GM23338 (cell line): Measurements from ENCODE around the gene HOXA5. TPM values are rescaled to one million over a fixed set of nuclear protein-coding genes. Genes with fewer than 3 reads are reported as not detected.

ENCODE experiments used
- ATAC-seq: fragments of 200-7000 bp; cut with Tn5 transposase; 3 replicates; pipeline ENCODE4 v1.9.1; 2020
- DNase-seq: peaks from one replicate; pipeline ENCODE4 v3.0.0-alpha.2; 2015; ENCODE audit warnings: low spot score
- H2AFZ ChIP-seq: fragments of 200-600 bp; sonication (generic); 2 replicates; pipeline ENCODE4 v1.8.0; 2016; ENCODE audit warnings: antibody characterized with exemption, mild to moderate bottlenecking, moderate library complexity
- H3F3A ChIP-seq: fragments of 200-600 bp; sonication (generic); replicated peaks from 2 replicates; pipeline ENCODE4 v1.8.0; 2017; ENCODE audit warnings: antibody characterized with exemption, mixed run types, low read depth
- H3K27ac ChIP-seq: fragments of 200-600 bp; sonication (generic); 2 replicates; pipeline ENCODE4 v1.6.1; 2016; ENCODE audit warnings: low read depth
- H3K27me3 ChIP-seq: fragments of 200-600 bp; sonication (generic); 2 replicates; pipeline ENCODE4 v1.8.0; 2016; ENCODE audit warnings: mild to moderate bottlenecking, mixed run types, moderate library complexity; ENCODE audit not compliant: insufficient read depth
- H3K36me3 ChIP-seq: fragments of 200-600 bp; sonication (generic); 2 replicates; pipeline ENCODE4 v1.8.0; 2016; ENCODE audit warnings: mild to moderate bottlenecking; ENCODE audit not compliant: insufficient read depth
- H3K4me1 ChIP-seq: fragments of 200-600 bp; sonication (generic); 2 replicates; pipeline ENCODE4 v1.8.0; 2016; ENCODE audit warnings: mild to moderate bottlenecking, moderate library complexity; ENCODE audit not compliant: insufficient read depth
- H3K4me2 ChIP-seq: fragments of 200-600 bp; sonication (generic); 2 replicates; pipeline ENCODE4 v1.7.1; 2017; ENCODE audit warnings: mixed run types
- H3K4me3 ChIP-seq: fragments of 200-600 bp; sonication (generic); 2 replicates; pipeline ENCODE4 v1.6.1; 2016; ENCODE audit warnings: mixed run types
- H3K79me2 ChIP-seq: fragments of 200-600 bp; sonication (generic); replicated peaks from 2 replicates; pipeline ENCODE4 v1.8.0; 2017; ENCODE audit warnings: mild to moderate bottlenecking; ENCODE audit not compliant: insufficient read depth
- H3K9me2 ChIP-seq: fragments of 200-600 bp; sonication (generic); 2 replicates; pipeline ENCODE4 v1.8.0; 2017; ENCODE audit not compliant: insufficient read depth
- H4K20me1 ChIP-seq: fragments of 200-600 bp; sonication (generic); replicated peaks from 2 replicates; pipeline ENCODE4 v1.8.0; 2017; ENCODE audit warnings: mild to moderate bottlenecking; ENCODE audit not compliant: insufficient read depth
- H3K27ac Mint-ChIP-seq: 2 replicates; pipeline ENCODE4 v1.8.0; 2020; ENCODE audit warnings: inconsistent platforms, mild to moderate bottlenecking, moderate library complexity, mixed read lengths
- H3K27me3 Mint-ChIP-seq: 3 replicates; pipeline ENCODE4 v1.8.0; 2022; ENCODE audit warnings: low read depth, mild to moderate bottlenecking, moderate library complexity, mixed read lengths, inconsistent platforms; ENCODE audit not compliant: insufficient read depth, poor library complexity
- H3K36me3 Mint-ChIP-seq: 3 replicates; pipeline ENCODE4 v1.8.0; 2021; ENCODE audit warnings: low read depth, mild to moderate bottlenecking, inconsistent platforms, moderate library complexity, mixed read lengths
- H3K4me1 Mint-ChIP-seq: 3 replicates; pipeline ENCODE4 v1.8.0; 2020; ENCODE audit warnings: mild to moderate bottlenecking, inconsistent platforms, mixed read lengths
- H3K4me3 Mint-ChIP-seq: 3 replicates; pipeline ENCODE4 v1.8.0; 2021; ENCODE audit warnings: moderate library complexity, mild to moderate bottlenecking, inconsistent platforms, mixed read lengths
- H3K9me3 Mint-ChIP-seq: 3 replicates; pipeline ENCODE4 v1.8.0; 2020; ENCODE audit warnings: moderate library complexity, mild to moderate bottlenecking, inconsistent platforms, mixed read lengths
- CREB1 ChIP-seq: fragments of 250-450 bp; sonication (Bioruptor Pico); IDR thresholded peaks from 2 replicates; pipeline ENCODE4 v1.5.0; 2020; ENCODE audit warnings: low read depth, mild to moderate bottlenecking, moderate library complexity
- ETS1 ChIP-seq: IDR thresholded peaks from 2 replicates; pipeline ENCODE4 v1.6.1; 2016; ENCODE audit warnings: antibody characterized with exemption
- EZH2 ChIP-seq: fragments of 200-600 bp; sonication (generic); IDR thresholded peaks from one replicate; pipeline ENCODE4 v1.8.0; 2017; ENCODE audit warnings: antibody characterized with exemption, mild to moderate bottlenecking, low read depth; ENCODE audit not compliant: unreplicated experiment
- EZH2phosphoT487 ChIP-seq: fragments of 200-600 bp; sonication (generic); IDR thresholded peaks from one replicate; pipeline ENCODE4 v1.8.1; 2018; ENCODE audit warnings: antibody characterized with exemption; ENCODE audit not compliant: unreplicated experiment
- JUNB ChIP-seq: IDR thresholded peaks from one replicate; pipeline ENCODE4 v1.6.1; 2016; ENCODE audit warnings: antibody characterized with exemption; ENCODE audit not compliant: unreplicated experiment
- POLR2AphosphoS5 ChIP-seq: IDR thresholded peaks from 2 replicates; pipeline ENCODE4 v1.6.1; 2016; ENCODE audit warnings: antibody characterized with exemption, low read depth
- STAT1 ChIP-seq: IDR thresholded peaks from one replicate; pipeline ENCODE4 v1.6.1; 2016; ENCODE audit warnings: antibody characterized with exemption; ENCODE audit not compliant: unreplicated experiment
- ZNF114 ChIP-seq: fragments of 250-450 bp; sonication (Bioruptor Pico); IDR thresholded peaks from 2 replicates; pipeline ENCODE4 v1.5.0; 2020; ENCODE audit warnings: mild to moderate bottlenecking, moderate library complexity
- ZNF462 ChIP-seq: fragments of 250-450 bp; sonication (Bioruptor Pico); IDR thresholded peaks from 2 replicates; pipeline ENCODE4 v1.5.0; 2020; ENCODE audit warnings: mild to moderate bottlenecking, moderate library complexity
- polyA plus RNA-seq: library from polyadenylated mRNA; unstranded; fragments of >200 nt; fragmentation: Nextera tagmentation; extraction: Ambion mirVana; gene quantifications from 2 replicates; pipeline ENCODE4 v1.2.1, GENCODE V29; 2016
- total RNA-seq: library from RNA; depleted of rRNA; stranded (reverse); fragments of >200 nt; shearing (Covaris generic); gene quantifications from 2 replicates; pipeline ENCODE4 v1.2.3, GENCODE V29; 2014
- TF ChIP-seq, protein P1 (sequence below), 2 experiments: fragments of 200-600 bp in 1 of 2; sonication (generic) in 1 of 2; conservative IDR thresholded peaks; 2 replicates each; pipeline versions ENCODE4 v1.5.1 to v1.6.1; 2016 to 2017; ENCODE audit warnings: antibody characterized with exemption in 2 of 2, low read depth in 2 of 2, mild to moderate bottlenecking in 2 of 2, moderate library complexity in 1 of 2

The HOXA5 gene
- total and polyA plus RNA-seq, 2 experiments from 2014 or later, result not detected

GRCh38 chr7:27154901-27155815 is 11.7 kb upstream of the HOXA5 start:
- Histone ChIP-seq H3K4me2 (no peak overlapping the region), H4K20me1 (peaks cover 50% of the 10 kb centered on the region), H3K9me2 (no peaks in the 10 kb centered on the region), H3K27ac (no peak overlapping the region), H3K4me3 (0 out of 2 replicates have a peak overlapping the region, but pooled peaks have one; percentile 56), H3K4me1 (peaks cover 8% of the 10 kb centered on the region; the same call in 1 of the 2 replicates), H2AFZ (no peak overlapping the region), H3K27me3 (peaks cover 100% of the 10 kb centered on the region), H3F3A (peaks cover 30% of the 10 kb centered on the region), H3K79me2 (no peaks in the 10 kb centered on the region), H3K36me3 (no peaks in the 10 kb centered on the region)
- Mint-ChIP-seq H3K27ac (no peak overlapping the region), H3K27me3 (peaks cover 100% of the 10 kb centered on the region), H3K36me3 (no peaks in the 10 kb centered on the region; the same call in 2 of the 3 replicates), H3K4me1 (peaks cover 21% of the 10 kb centered on the region), H3K9me3 (peaks cover 12% of the 10 kb centered on the region; the same call in 2 of the 3 replicates), H3K4me3 (peak overlapping the region; percentile 42; the same call in 2 of the 3 replicates)
- DNase-seq (no peak), ATAC-seq (no peak)
- TF ChIP-seq JUNB (no peak), EZH2phosphoT487 (peak; percentile 100), EZH2 (peak; percentile 100)

DNA sequence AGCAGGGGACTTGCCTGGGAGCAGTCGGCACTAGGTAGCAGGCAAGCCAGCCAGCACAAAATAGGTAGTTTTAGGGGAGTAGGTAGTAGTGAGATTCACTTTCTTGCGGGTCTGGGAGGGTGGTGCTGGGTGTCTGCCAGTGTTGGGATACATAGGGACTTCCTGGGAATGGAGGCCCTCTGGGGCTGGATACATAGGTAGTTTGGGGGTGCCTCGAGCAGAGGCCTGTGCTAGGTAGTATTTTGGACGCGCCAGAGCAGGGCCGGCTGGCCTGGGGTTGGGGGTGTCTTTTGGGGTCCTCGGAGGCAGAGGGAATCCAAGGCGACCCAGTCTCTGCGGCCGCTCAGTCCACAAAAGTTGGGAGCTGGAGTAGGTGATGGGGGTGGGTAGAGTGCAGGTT is 10.9 kb upstream of the HOXA5 start:
- H3K9me2 ChIP-seq, result no peaks in the 10 kb centered on the region
- Mint-ChIP-seq H3K27ac (no peak overlapping the region), H3K27me3 (peaks cover 100% of the 10 kb centered on the region), H3K4me1 (peaks cover 21% of the 10 kb centered on the region), H3K36me3 (no peaks in the 10 kb centered on the region; the same call in 2 of the 3 replicates), H3K9me3 (peaks cover 12% of the 10 kb centered on the region; the same call in 2 of the 3 replicates), H3K4me3 (no peak overlapping the region)
- H3K4me3 ChIP-seq, result no peak overlapping the region
- H3K4me1 ChIP-seq, result peaks cover 8% of the 10 kb centered on the region; the same call in 1 of the 2 replicates
- peaks cover 100% of the 10 kb centered on the region for H3K27me3 ChIP-seq
- H2AFZ ChIP-seq, result no peak overlapping the region
- no peak overlapping the region for H3K27ac ChIP-seq
- no peak overlapping the region for H3K4me2 ChIP-seq
- DNase-seq, result no peak
- H3K36me3 ChIP-seq, result no peaks in the 10 kb centered on the region
- H4K20me1 ChIP-seq, result peaks cover 52% of the 10 kb centered on the region
- ATAC-seq, result no peak
- H3F3A ChIP-seq, result peaks cover 29% of the 10 kb centered on the region
- H3K79me2 ChIP-seq, result no peaks in the 10 kb centered on the region
- TF ChIP-seq EZH2 (no peak), ZNF114 (CRISPR knock-in tag) (no peak), ZNF462 (CRISPR knock-in tag) (no peak), EZH2phosphoT487 (no peak), ETS1 (no peak), JUNB (no peak), STAT1 (no peak), POLR2AphosphoS5 (no peak), CREB1 (CRISPR knock-in tag) (no peak)
- TF ChIP-seq, protein P1, sequence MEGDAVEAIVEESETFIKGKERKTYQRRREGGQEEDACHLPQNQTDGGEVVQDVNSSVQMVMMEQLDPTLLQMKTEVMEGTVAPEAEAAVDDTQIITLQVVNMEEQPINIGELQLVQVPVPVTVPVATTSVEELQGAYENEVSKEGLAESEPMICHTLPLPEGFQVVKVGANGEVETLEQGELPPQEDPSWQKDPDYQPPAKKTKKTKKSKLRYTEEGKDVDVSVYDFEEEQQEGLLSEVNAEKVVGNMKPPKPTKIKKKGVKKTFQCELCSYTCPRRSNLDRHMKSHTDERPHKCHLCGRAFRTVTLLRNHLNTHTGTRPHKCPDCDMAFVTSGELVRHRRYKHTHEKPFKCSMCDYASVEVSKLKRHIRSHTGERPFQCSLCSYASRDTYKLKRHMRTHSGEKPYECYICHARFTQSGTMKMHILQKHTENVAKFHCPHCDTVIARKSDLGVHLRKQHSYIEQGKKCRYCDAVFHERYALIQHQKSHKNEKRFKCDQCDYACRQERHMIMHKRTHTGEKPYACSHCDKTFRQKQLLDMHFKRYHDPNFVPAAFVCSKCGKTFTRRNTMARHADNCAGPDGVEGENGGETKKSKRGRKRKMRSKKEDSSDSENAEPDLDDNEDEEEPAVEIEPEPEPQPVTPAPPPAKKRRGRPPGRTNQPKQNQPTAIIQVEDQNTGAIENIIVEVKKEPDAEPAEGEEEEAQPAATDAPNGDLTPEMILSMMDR (conservative IDR thresholded peaks at IDR 0.05; ENCODE audit: low read depth in 2 of 2), result no peak
